HEK293 (cell line): Measurements from ENCODE around the gene NRTN.

Experiments
- GLIS1 ChIP-seq: fragments of 450-650 bp; formaldehyde crosslinking; IDR thresholded peaks from 2 replicates; pipeline ENCODE4 v1.5.1; 2016; ENCODE audit warnings: missing biosample characterization, missing genetic modification characterization
- YY1 ChIP-seq: fragments of 450-650 bp; formaldehyde crosslinking; IDR thresholded peaks from 2 replicates; pipeline ENCODE4 v1.5.1; 2018; ENCODE audit warnings: missing biosample characterization, missing genetic modification characterization
- ZBTB44 ChIP-seq: fragments of 450-650 bp; IDR thresholded peaks from 2 replicates; pipeline ENCODE4 v1.5.1; 2018; ENCODE audit warnings: missing biosample characterization, mild to moderate bottlenecking, missing genetic modification characterization
- ZNF670 ChIP-seq: fragments of 450-650 bp; formaldehyde crosslinking; IDR thresholded peaks from 2 replicates; pipeline ENCODE4 v1.5.1; 2016; ENCODE audit warnings: missing biosample characterization, missing genetic modification characterization, low read depth
- ZNF704 ChIP-seq: fragments of 450-650 bp; formaldehyde crosslinking; IDR thresholded peaks from 2 replicates; pipeline ENCODE4 v1.5.1; 2016; ENCODE audit warnings: missing biosample characterization, missing genetic modification characterization
- TF ChIP-seq, protein P1 (sequence below): fragments of 450-650 bp; formaldehyde crosslinking; IDR thresholded peaks from 2 replicates; pipeline ENCODE4 v1.5.1; 2016; ENCODE audit warnings: missing biosample characterization, missing genetic modification characterization

DNA sequence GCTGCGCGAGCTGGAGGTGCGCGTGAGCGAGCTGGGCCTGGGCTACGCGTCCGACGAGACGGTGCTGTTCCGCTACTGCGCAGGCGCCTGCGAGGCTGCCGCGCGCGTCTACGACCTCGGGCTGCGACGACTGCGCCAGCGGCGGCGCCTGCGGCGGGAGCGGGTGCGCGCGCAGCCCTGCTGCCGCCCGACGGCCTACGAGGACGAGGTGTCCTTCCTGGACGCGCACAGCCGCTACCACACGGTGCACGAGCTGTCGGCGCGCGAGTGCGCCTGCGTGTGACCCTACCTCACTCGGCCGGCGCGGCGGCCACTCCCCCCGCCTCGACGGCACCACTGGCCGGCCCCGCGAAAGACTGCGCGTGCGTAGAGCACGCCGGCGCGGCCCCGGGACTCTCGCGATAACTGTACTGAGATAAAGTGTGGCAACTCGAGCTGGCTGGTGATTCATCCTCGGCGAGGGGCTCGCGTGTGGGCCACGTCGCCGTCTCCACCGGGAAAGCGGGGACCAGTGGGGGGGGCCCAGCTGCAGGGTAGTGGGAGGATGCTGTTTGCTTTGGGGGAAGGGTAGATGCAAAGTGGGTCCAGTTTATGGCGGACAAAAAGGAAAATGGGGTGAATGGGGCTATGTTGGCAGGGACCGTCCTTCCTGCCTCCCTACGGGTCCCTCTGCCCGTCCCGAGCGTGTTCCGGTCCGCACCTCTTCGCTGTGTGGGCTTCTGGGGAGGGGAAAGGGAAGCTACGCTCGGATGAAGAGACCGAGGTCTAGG lies 23.2 kb downstream of the NRTN start:
- TF ChIP-seq, protein P1, sequence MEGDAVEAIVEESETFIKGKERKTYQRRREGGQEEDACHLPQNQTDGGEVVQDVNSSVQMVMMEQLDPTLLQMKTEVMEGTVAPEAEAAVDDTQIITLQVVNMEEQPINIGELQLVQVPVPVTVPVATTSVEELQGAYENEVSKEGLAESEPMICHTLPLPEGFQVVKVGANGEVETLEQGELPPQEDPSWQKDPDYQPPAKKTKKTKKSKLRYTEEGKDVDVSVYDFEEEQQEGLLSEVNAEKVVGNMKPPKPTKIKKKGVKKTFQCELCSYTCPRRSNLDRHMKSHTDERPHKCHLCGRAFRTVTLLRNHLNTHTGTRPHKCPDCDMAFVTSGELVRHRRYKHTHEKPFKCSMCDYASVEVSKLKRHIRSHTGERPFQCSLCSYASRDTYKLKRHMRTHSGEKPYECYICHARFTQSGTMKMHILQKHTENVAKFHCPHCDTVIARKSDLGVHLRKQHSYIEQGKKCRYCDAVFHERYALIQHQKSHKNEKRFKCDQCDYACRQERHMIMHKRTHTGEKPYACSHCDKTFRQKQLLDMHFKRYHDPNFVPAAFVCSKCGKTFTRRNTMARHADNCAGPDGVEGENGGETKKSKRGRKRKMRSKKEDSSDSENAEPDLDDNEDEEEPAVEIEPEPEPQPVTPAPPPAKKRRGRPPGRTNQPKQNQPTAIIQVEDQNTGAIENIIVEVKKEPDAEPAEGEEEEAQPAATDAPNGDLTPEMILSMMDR (tag by site-specific recombination): no peak
- peak; percentile 87 for TF ChIP-seq GLIS1 (tag by site-specific recombination)
- TF ChIP-seq YY1 (tag by site-specific recombination): no peak; the same call in 1 of the 2 replicates
- TF ChIP-seq ZBTB44 (tag by site-specific recombination): 0 out of 2 replicates have a peak, but pooled peaks have one; percentile 6
- no peak for TF ChIP-seq ZNF704 (tag by site-specific recombination)
- TF ChIP-seq ZNF670: no peak
